ENCODE data around the gene SLC7A8. TPM values are rescaled to one million over a fixed set of nuclear protein-coding genes. Genes with fewer than 3 reads are reported as not detected.
A peak's percentile ranks its signal among the peaks of the same experiment; 100 is the strongest.

The SLC7A8 gene
- total RNA-seq, 4 donors from 2014 or later, result 45.2 to 67.7 (median 53.2) TPM

- Histone ChIP-seq H3K4me3 (no peak overlapping the region), H3K4me1 (peaks cover 30% of the 10 kb centered on the region), H3K36me3 (no peaks in the 10 kb centered on the region), H3K9me3 (no peaks in the 10 kb centered on the region), H3K27ac (no peak overlapping the region), H3K27me3 (no peaks in the 10 kb centered on the region)
- WGBS, result 87% methylated on average over 2 of the region's 2 CpGs
- TF ChIP-seq CTCF (IDR thresholded peaks at IDR 0.05), result no peak
- TF ChIP-seq POLR2AphosphoS5 (IDR thresholded peaks at IDR 0.05), result no peak
- no peak for DNase-seq (ENCODE audit: low spot score in 2 of 2)
Measured at GRCh38 chr14:23163830-23164229, 19.6 kb downstream of the SLC7A8 start.

- Histone ChIP-seq H3K27ac (no peak overlapping the region), H3K27me3 (no peaks in the 10 kb centered on the region), H3K4me3 (no peak overlapping the region), H3K36me3 (no peaks in the 10 kb centered on the region), H3K9me3 (no peaks in the 10 kb centered on the region), H3K4me1 (peaks cover 24% of the 10 kb centered on the region)
- no peak for DNase-seq (ENCODE audit: low spot score in 2 of 2)
- 92% methylated on average over 4 of the region's 4 CpGs for WGBS
- TF ChIP-seq POLR2AphosphoS5 (IDR thresholded peaks at IDR 0.05) (no peak), CTCF (IDR thresholded peaks at IDR 0.05) (no peak), POLR2A (IDR thresholded peaks at IDR 0.05) (no peak), EP300 (IDR thresholded peaks at IDR 0.05) (no peak)
Measured at GRCh38 chr14:23162800-23163199, 20.7 kb downstream of the SLC7A8 start.

GRCh38 chr14:23162005-23162404 lies 21.5 kb downstream of the SLC7A8 start:
- no peak overlapping the region for H3K27ac ChIP-seq
- no peak overlapping the region for H3K4me3 ChIP-seq
- TF ChIP-seq CTCF (IDR thresholded peaks at IDR 0.05) (no peak), EP300 (IDR thresholded peaks at IDR 0.05) (no peak), POLR2AphosphoS5 (IDR thresholded peaks at IDR 0.05) (no peak), POLR2A (IDR thresholded peaks at IDR 0.05) (no peak)
- H3K4me1 ChIP-seq, result peaks cover 24% of the 10 kb centered on the region
- no peak for DNase-seq (ENCODE audit: low spot score in 2 of 2)
- H3K27me3 ChIP-seq, result no peaks in the 10 kb centered on the region
- no peaks in the 10 kb centered on the region for H3K9me3 ChIP-seq
- 90% methylated on average over 5 of the region's 5 CpGs for WGBS
- H3K36me3 ChIP-seq, result no peaks in the 10 kb centered on the region

GRCh38 chr14:23160924-23161522 lies 22.4 kb downstream of the SLC7A8 start:
- no peaks in the 10 kb centered on the region for H3K27me3 ChIP-seq
- H3K9me3 ChIP-seq, result no peaks in the 10 kb centered on the region
- peaks cover 30% of the 10 kb centered on the region for H3K4me1 ChIP-seq
- peak overlapping the region; percentile 50 for H3K27ac ChIP-seq
- TF ChIP-seq EP300 (IDR thresholded peaks at IDR 0.05) (no peak), CTCF (IDR thresholded peaks at IDR 0.05) (no peak), POLR2AphosphoS5 (IDR thresholded peaks at IDR 0.05) (no peak), POLR2A (IDR thresholded peaks at IDR 0.05) (no peak)
- 33% methylated on average over 11 of the region's 11 CpGs for WGBS
- no peak overlapping the region for H3K4me3 ChIP-seq
- peak in 1 of 2 donors; percentile 68 for DNase-seq (ENCODE audit: low spot score in 2 of 2)
- no peaks in the 10 kb centered on the region for H3K36me3 ChIP-seq

GRCh38 chr14:23159532-23159931 lies 23.9 kb downstream of the SLC7A8 start:
- WGBS, result 68% methylated on average over 1 of the region's 1 CpG
- Histone ChIP-seq H3K36me3 (no peaks in the 10 kb centered on the region), H3K9me3 (no peaks in the 10 kb centered on the region), H3K4me3 (no peak overlapping the region), H3K27ac (no peak overlapping the region), H3K27me3 (no peaks in the 10 kb centered on the region), H3K4me1 (peaks cover 45% of the 10 kb centered on the region)
- no peak for DNase-seq (ENCODE audit: low spot score in 2 of 2)
- TF ChIP-seq POLR2AphosphoS5 (IDR thresholded peaks at IDR 0.05) (no peak), EP300 (IDR thresholded peaks at IDR 0.05) (no peak), POLR2A (IDR thresholded peaks at IDR 0.05) (no peak), CTCF (IDR thresholded peaks at IDR 0.05) (no peak)

All from suprapubic skin (tissue), 4 donors.